Suprapubic skin (tissue), 4 donors: ENCODE results near the gene FATE1. TPM values are rescaled to one million over a fixed set of nuclear protein-coding genes. Genes with fewer than 3 reads are reported as not detected.

Source experiments
- DNase-seq, 2 donors: peaks; one replicate each; pipeline ENCODE4 v3.0.0-alpha.2; 2019; ENCODE audit warnings: low spot score in 2 of 2
- H3K27ac ChIP-seq: fragments of 200-600 bp; sonication (generic); one replicate; pipeline ENCODE4 v1.5.1; 2019
- H3K27me3 ChIP-seq: fragments of 200-600 bp; sonication (generic); one replicate; pipeline ENCODE4 v1.5.1; 2019
- H3K36me3 ChIP-seq: fragments of 200-600 bp; sonication (generic); one replicate; pipeline ENCODE4 v1.5.1; 2019
- H3K4me1 ChIP-seq: fragments of 200-600 bp; sonication (generic); one replicate; pipeline ENCODE4 v1.5.1; 2019
- H3K4me3 ChIP-seq: fragments of 200-600 bp; sonication (generic); one replicate; pipeline ENCODE4 v1.5.1; 2019; ENCODE audit warnings: mild to moderate bottlenecking
- H3K9me3 ChIP-seq: fragments of 200-600 bp; sonication (generic); one replicate; pipeline ENCODE4 v1.5.1; 2019
- CTCF ChIP-seq, 2 donors: fragments of 200-600 bp in 1 of 2; fragments of 450-650 bp in 1 of 2; sonication (generic) in 1 of 2; IDR thresholded peaks; one replicate each; pipeline ENCODE4 v1.5.1; 2016 to 2019; ENCODE audit warnings: antibody characterized with exemption in 2 of 2, mild to moderate bottlenecking in 1 of 2, moderate library complexity in 1 of 2
- EP300 ChIP-seq: sonication (generic); formaldehyde crosslinking; IDR thresholded peaks from one replicate; pipeline ENCODE4 v1.6.1; 2017; ENCODE audit warnings: antibody characterized with exemption
- POLR2A ChIP-seq, 2 donors: fragments of 450-650 bp; IDR thresholded peaks; one replicate each; pipeline ENCODE4 v1.6.1; 2017; ENCODE audit warnings: antibody characterized with exemption in 2 of 2, mild to moderate bottlenecking in 2 of 2, moderate library complexity in 2 of 2
- POLR2AphosphoS5 ChIP-seq, 3 donors: sonication (generic); formaldehyde crosslinking; IDR thresholded peaks; one replicate each; pipeline ENCODE4 v1.6.1; 2017; ENCODE audit warnings: antibody characterized with exemption in 3 of 3
- WGBS: methylation state at CpG from one replicate; pipeline ENCODE4 v1.1.5; 2018; 5-methylcytosine and 5-hydroxymethylcytosine counted together
- total RNA-seq, 4 donors: library from RNA; depleted of rRNA; stranded (reverse); fragments of >200 nt; gene quantifications; one replicate each; pipeline ENCODE4 v1.1.0, GENCODE V29; 2016

Gene FATE1
- total RNA-seq, 4 donors from 2014 or later, result not detected

DNA sequence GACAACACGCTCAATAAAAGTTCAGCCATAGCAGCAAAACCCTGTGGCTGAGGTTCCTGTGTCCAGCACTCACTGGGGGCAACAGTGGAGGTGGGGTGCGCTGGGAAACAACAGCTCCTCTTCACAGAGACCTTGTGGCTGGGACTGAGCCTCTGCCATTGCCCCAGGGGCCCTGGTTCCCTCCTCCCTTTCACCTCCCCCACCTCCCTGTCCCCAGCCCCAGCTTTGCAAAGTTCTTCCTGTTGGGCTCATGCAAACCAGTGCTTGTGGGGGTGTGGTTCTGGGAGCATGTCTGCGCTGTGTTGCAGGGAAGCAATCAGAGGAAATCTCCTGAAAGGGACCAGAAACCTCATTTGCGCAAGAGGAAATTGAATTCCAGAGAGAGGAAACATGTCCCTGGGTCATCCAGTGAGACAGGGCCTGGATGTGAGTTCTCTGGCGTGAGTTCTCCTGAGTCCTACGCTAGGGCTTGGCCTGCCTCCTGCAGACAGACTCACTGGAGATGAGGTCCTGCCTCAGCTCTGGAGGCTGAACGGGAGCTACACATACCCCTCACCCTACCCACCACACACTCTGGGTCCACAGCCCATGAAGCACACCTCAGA, 7.4 kb downstream of the FATE1 start:
- WGBS, result 78% methylated on average over 7 of the region's 7 CpGs

DNA sequence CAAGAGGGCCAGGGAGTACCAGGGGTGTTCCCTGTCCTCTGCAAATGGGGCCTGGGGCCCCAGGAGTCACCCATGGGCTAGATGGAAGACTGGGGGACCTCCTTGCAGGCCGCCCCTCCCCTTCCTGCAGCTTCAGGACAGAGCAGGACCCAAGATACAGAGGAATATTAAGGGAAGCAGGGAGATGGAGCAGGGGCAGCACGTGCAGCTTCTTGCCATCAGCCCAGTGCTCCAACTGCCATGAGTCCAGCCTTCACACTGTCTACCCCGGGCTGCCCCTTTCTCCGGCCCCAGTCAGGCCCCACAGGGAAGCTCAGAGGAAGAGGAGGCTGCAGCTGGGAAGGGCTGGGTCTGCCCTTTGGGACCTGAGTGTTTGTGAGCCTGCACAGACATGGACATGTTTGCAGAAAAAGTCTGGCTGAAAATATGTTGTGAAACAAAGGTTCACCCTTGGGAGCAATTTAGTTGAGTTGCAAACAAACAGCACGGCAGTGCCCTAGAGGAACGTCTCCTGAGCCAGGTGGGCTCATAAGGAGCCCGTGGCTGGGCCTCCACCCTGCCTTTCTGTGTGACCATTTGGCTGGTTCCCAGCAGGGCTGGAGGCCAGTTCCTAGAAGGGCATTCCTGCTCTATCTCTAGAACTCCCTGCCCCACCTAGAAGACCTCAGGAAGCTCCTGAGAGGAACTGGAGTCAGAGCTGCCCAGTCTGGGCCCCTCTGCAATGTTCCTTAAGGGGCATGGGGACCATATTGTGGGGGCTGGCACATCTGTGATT, 8.9 kb downstream of the FATE1 start:
- no peaks in the 10 kb centered on the region for H3K9me3 ChIP-seq
- no peak overlapping the region for H3K4me3 ChIP-seq
- TF ChIP-seq POLR2AphosphoS5 (IDR thresholded peaks at IDR 0.05), result no peak
- no peak for TF ChIP-seq CTCF (IDR thresholded peaks at IDR 0.05)
- no peak for TF ChIP-seq POLR2A (IDR thresholded peaks at IDR 0.05)
- no peak for TF ChIP-seq EP300
- H3K27ac ChIP-seq, result no peak overlapping the region
- no peaks in the 10 kb centered on the region for H3K36me3 ChIP-seq
- H3K4me1 ChIP-seq, result no peaks in the 10 kb centered on the region
- 49% methylated on average over 6 of the region's 7 CpGs for WGBS
- DNase-seq, result no peak
- no peaks in the 10 kb centered on the region for H3K27me3 ChIP-seq

More for the DNA sequence above, 7.4 kb downstream of the FATE1 start:
- TF ChIP-seq EP300, result no peak
- TF ChIP-seq POLR2AphosphoS5 (IDR thresholded peaks at IDR 0.05), result no peak
- no peak for TF ChIP-seq CTCF (IDR thresholded peaks at IDR 0.05)
- TF ChIP-seq POLR2A (IDR thresholded peaks at IDR 0.05), result no peak
- no peaks in the 10 kb centered on the region for H3K36me3 ChIP-seq
- DNase-seq, result peak in 1 of 2 donors; percentile 49
- no peaks in the 10 kb centered on the region for H3K27me3 ChIP-seq
- no peaks in the 10 kb centered on the region for H3K9me3 ChIP-seq
- no peaks in the 10 kb centered on the region for H3K4me1 ChIP-seq
- no peak overlapping the region for H3K27ac ChIP-seq
- H3K4me3 ChIP-seq, result no peak overlapping the region

GRCh38 chrX:151725338-151725614, 9.4 kb downstream of the FATE1 start:
- Histone ChIP-seq H3K27ac (no peak overlapping the region), H3K4me1 (no peaks in the 10 kb centered on the region), H3K9me3 (no peaks in the 10 kb centered on the region), H3K36me3 (no peaks in the 10 kb centered on the region), H3K27me3 (no peaks in the 10 kb centered on the region), H3K4me3 (no peak overlapping the region)
- 11% methylated on average over 1 of the region's 1 CpG for WGBS
- peak in 1 of 2 donors; percentile 50 for DNase-seq
- TF ChIP-seq EP300, result no peak
- no peak for TF ChIP-seq POLR2A (IDR thresholded peaks at IDR 0.05)
- TF ChIP-seq CTCF (IDR thresholded peaks at IDR 0.05), result no peak
- TF ChIP-seq POLR2AphosphoS5 (IDR thresholded peaks at IDR 0.05), result no peak

- Histone ChIP-seq H3K27me3 (no peaks in the 10 kb centered on the region), H3K9me3 (no peaks in the 10 kb centered on the region), H3K4me1 (no peaks in the 10 kb centered on the region), H3K27ac (no peak overlapping the region), H3K36me3 (no peaks in the 10 kb centered on the region), H3K4me3 (no peak overlapping the region)
- WGBS, result no CpG with 5 or more reads among the region's 5 CpGs
- peak in 1 of 2 donors; percentile 46 for DNase-seq
- TF ChIP-seq POLR2A (IDR thresholded peaks at IDR 0.05) (no peak), EP300 (no peak), CTCF (IDR thresholded peaks at IDR 0.05) (no peak), POLR2AphosphoS5 (IDR thresholded peaks at IDR 0.05) (no peak)
Measured at GRCh38 chrX:151726751-151727150, 10.9 kb downstream of the FATE1 start.

DNA sequence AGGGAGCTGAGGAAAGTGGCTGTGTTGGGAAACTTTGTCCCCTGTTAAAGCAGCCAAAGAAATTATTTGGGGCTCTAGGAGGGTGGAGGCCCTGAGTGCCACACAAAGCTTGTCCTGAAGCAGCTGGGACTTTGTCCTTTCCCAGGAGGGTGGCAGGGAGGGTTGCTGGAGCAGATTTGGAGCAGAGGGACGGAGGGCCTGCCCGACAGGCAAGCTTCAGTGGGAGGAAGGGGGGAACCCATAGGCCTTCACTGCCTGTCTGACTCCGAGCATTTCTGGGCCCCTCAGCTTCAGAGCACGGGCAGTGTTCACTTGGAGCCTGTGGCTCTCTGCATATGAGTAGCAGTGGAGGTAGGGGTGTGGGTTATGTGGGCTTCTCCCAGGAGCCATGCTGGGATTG, 11.5 kb downstream of the FATE1 start:
- Histone ChIP-seq H3K9me3 (no peaks in the 10 kb centered on the region), H3K4me1 (no peaks in the 10 kb centered on the region), H3K27ac (no peak overlapping the region), H3K36me3 (no peaks in the 10 kb centered on the region), H3K27me3 (no peaks in the 10 kb centered on the region), H3K4me3 (no peak overlapping the region)
- DNase-seq, result peak in 1 of 2 donors; percentile 36
- TF ChIP-seq POLR2AphosphoS5 (IDR thresholded peaks at IDR 0.05) (no peak), POLR2A (IDR thresholded peaks at IDR 0.05) (no peak), CTCF (IDR thresholded peaks at IDR 0.05) (no peak), EP300 (no peak)
- 92% methylated on average over 4 of the region's 4 CpGs for WGBS
